GM12878 (cell line): ENCODE results near the gene MARCHF9. TPM values are rescaled to one million over a fixed set of nuclear protein-coding genes. Genes with fewer than 3 reads are reported as not detected.

Source experiments
- ATAC-seq: fragments of 200-7000 bp; cut with Tn5 transposase; 3 replicates; pipeline ENCODE4 v1.9.1; 2020; ENCODE audit warnings: mild to moderate bottlenecking, moderate library complexity
- BruUV-seq: library from RNA; stranded (reverse); fragments of 400-500 nt; replicated peaks from 2 replicates; lab custom pipeline; 2021; lab: Mats Ljungman, UMichigan
- CTCF ChIA-PET: fragments of 300-600 bp; sonication (Branson Sonifier 250); formaldehyde crosslinking; extraction: SDS; loops from one replicate; lab custom pipeline; 2021; ENCODE audit warnings: inconsistent platforms; lab: Yijun Ruan, JAX
- POLR2A ChIA-PET: fragments of 350-600 bp; formaldehyde crosslinking; extraction: SDS; loops from one replicate; lab custom pipeline; 2021; ENCODE audit warnings: inconsistent platforms; lab: Charles Lee
- RAD21 ChIA-PET: fragments of 300-600 bp; sonication (Branson Sonifier 250); formaldehyde crosslinking; loops from one replicate; lab custom pipeline; 2023; ENCODE audit warnings: antibody characterized with exemption; ENCODE audit not compliant: unreplicated experiment; lab: Charles Lee
- SMC1A ChIA-PET: fragments of 300-600 bp; sonication (Branson Sonifier 250); formaldehyde crosslinking; loops from one replicate; lab custom pipeline; 2023; ENCODE audit not compliant: unreplicated experiment, uncharacterized antibody; lab: Charles Lee
- DNase-seq: peaks from one replicate; pipeline ENCODE4 v3.0.0-alpha.2; 2011; ENCODE audit warnings: low read depth, low spot score
- FAIRE-seq: peaks from 3 replicates; lab custom pipeline; 2011; peaks lifted over from hg19 to GRCh38; lab: Jason Lieb, UNC
- H2AFZ ChIP-seq: 2 replicates; pipeline ENCODE4 v1.6.0; 2011; ENCODE audit warnings: low read depth, low read length, control low read depth; ENCODE audit not compliant: control insufficient read depth
- H3K27ac ChIP-seq: 2 replicates; pipeline ENCODE4 v1.5.1; 2011; ENCODE audit warnings: control low read depth; ENCODE audit not compliant: control insufficient read depth, insufficient read depth
- H3K27me3 ChIP-seq, 2 experiments: replicated peaks in 1 of 2; 2 replicates each; pipeline versions ENCODE4 v1.6.0 to v1.6.1; 2011; ENCODE audit warnings: low read length in 1 of 2; ENCODE audit not compliant: control insufficient read depth in 2 of 2, insufficient read depth in 2 of 2
- H3K36me3 ChIP-seq, 2 experiments: 2 replicates each; pipeline ENCODE4 v1.5.1; 2011; ENCODE audit warnings: low read length in 1 of 2; ENCODE audit not compliant: control insufficient read depth in 2 of 2, insufficient read depth in 2 of 2
- H3K4me1 ChIP-seq: 2 replicates; pipeline ENCODE4 v1.6.1; 2011; ENCODE audit warnings: mild to moderate bottlenecking, low read length, moderate library complexity, mixed read lengths; ENCODE audit not compliant: control insufficient read depth, insufficient read depth
- H3K4me2 ChIP-seq: 2 replicates; pipeline ENCODE4 v1.6.0; 2011; ENCODE audit warnings: control low read depth; ENCODE audit not compliant: control insufficient read depth, insufficient read depth
- H3K4me3 ChIP-seq: fragments of 200-600 bp; sonication (generic); 2 replicates; pipeline ENCODE4 v1.5.1; 2016
- H3K79me2 ChIP-seq: 2 replicates; pipeline ENCODE4 v1.6.0; 2011; ENCODE audit warnings: low read length; ENCODE audit not compliant: control insufficient read depth, insufficient read depth
- H3K9ac ChIP-seq: 2 replicates; pipeline ENCODE4 v1.8.0; 2011; ENCODE audit warnings: low read length, control low read depth, mixed read lengths; ENCODE audit not compliant: control insufficient read depth, insufficient read depth
- H3K9me3 ChIP-seq: replicated peaks from 3 replicates; pipeline ENCODE4 v1.5.1; 2011; ENCODE audit warnings: mild to moderate bottlenecking, low read length; ENCODE audit not compliant: control insufficient read depth, insufficient read depth
- H4K20me1 ChIP-seq: 2 replicates; pipeline ENCODE4 v1.6.0; 2011; ENCODE audit not compliant: control insufficient read depth, insufficient read depth
- BCLAF1 ChIP-seq: fragments of 450-650 bp; IDR thresholded peaks from 2 replicates; pipeline ENCODE4 v1.6.1; 2017; ENCODE audit warnings: antibody characterized with exemption, mild to moderate bottlenecking, moderate library complexity
- BMI1 ChIP-seq: fragments of 450-650 bp; IDR thresholded peaks from 2 replicates; pipeline ENCODE4 v1.6.1; 2016; ENCODE audit warnings: mild to moderate bottlenecking, moderate library complexity, borderline replicate concordance
- CEBPZ ChIP-seq: fragments of 150-350 bp; IDR thresholded peaks from 2 replicates; pipeline ENCODE4 v1.6.1; 2016; ENCODE audit warnings: low read depth, low read length
- CHD2 ChIP-seq: IDR thresholded peaks from 2 replicates; pipeline ENCODE4 v1.6.1; 2011; ENCODE audit warnings: low read depth, low read length, improper control_type of control experiment, borderline replicate concordance
- JUNB ChIP-seq: IDR thresholded peaks from 2 replicates; pipeline ENCODE4 v1.6.1; 2016; ENCODE audit warnings: antibody characterized with exemption, mild to moderate bottlenecking
- MTA3 ChIP-seq: IDR thresholded peaks from 2 replicates; pipeline ENCODE4 v1.6.1; 2012; ENCODE audit warnings: low read length, inconsistent platforms, borderline replicate concordance
- MYB ChIP-seq: fragments of 150-350 bp; IDR thresholded peaks from 2 replicates; pipeline ENCODE4 v1.6.1; 2014; ENCODE audit warnings: mild to moderate bottlenecking, low read depth, low read length, borderline replicate concordance
- NFYA ChIP-seq: IDR thresholded peaks from 2 replicates; pipeline ENCODE4 v1.6.1; 2011; ENCODE audit warnings: low read depth, mild to moderate bottlenecking, low read length, improper control_type of control experiment, borderline replicate concordance
- PML ChIP-seq: IDR thresholded peaks from 2 replicates; pipeline ENCODE4 v1.6.1; 2012; ENCODE audit warnings: low read length, inconsistent platforms
- SP1 ChIP-seq: IDR thresholded peaks from one replicate; pipeline ENCODE4 v1.6.1; 2011; ENCODE audit warnings: low read depth, low read length
- SREBF1 ChIP-seq: IDR thresholded peaks from 2 replicates; pipeline ENCODE4 v1.6.1; 2012; ENCODE audit warnings: mild to moderate bottlenecking, low read length
- ZBED1 ChIP-seq: IDR thresholded peaks from 2 replicates; pipeline ENCODE4 v1.6.1; 2016; ENCODE audit warnings: borderline replicate concordance
- ZBTB40 ChIP-seq: fragments of 450-650 bp; IDR thresholded peaks from 2 replicates; pipeline ENCODE4 v1.6.1; 2016; ENCODE audit warnings: mild to moderate bottlenecking, moderate library complexity, borderline replicate concordance
- ZNF384 ChIP-seq: IDR thresholded peaks from 2 replicates; pipeline ENCODE4 v1.6.1; 2012; ENCODE audit warnings: low read depth, mild to moderate bottlenecking, low read length, improper control_type of control experiment, borderline replicate concordance
- WGBS: methylation state at CpG from one replicate; pipeline ENCODE4 v1.1.6; 2016; ENCODE audit warnings: low lambda C conversion rate; ENCODE audit not compliant: insufficient replicate concordance, insufficient coverage; ENCODE audit errors: missing lambda C conversion rate; 5-methylcytosine and 5-hydroxymethylcytosine counted together
- in situ Hi-C: fragments of 300-500 bp; cut with MboI; formaldehyde crosslinking; loops from 9 replicates; pipeline ENCODE4 v1.14.3; 2018; ENCODE audit warnings: mixed read lengths
- intact Hi-C: fragments of 100-400 bp; cut with micrococcal nuclease; formaldehyde crosslinking; loops from one replicate; pipeline ENCODE4 v1.14.2; 2022; ENCODE audit not compliant: unreplicated experiment
- polyA plus RNA-seq, 11 experiments: library from polyadenylated mRNA; depleted of rRNA in 4 of 11; unstranded in 6 of 11; stranded (reverse) in 5 of 11; fragments of >200 nt; fragmentation: Nextera tagmentation in 4 of 11; fragmentation: Illumina TruSeq in 1 of 11; extraction: Ambion mirVana in 4 of 11; extraction: Trizol in 1 of 11; gene quantifications; 1 replicate in 1 of 11; 2 replicates in 10 of 11; pipeline versions ENCODE4 v1.2.1 to v1.2.3, GENCODE V29; 2011 to 2016; ENCODE audit warnings: inconsistent platforms in 2 of 11, missing spikeins in 2 of 11, low read depth in 1 of 11
- total RNA-seq, 4 experiments: library from RNA; depleted of rRNA in 3 of 4; stranded (reverse); fragments of >200 nt in 3 of 4; fragmentation: Illumina TruSeq in 1 of 4; extraction: Trizol in 1 of 4; gene quantifications; 2 replicates each; pipeline versions ENCODE4 v1.2.1 to v1.2.3, GENCODE V29; 2013 to 2021

The MARCHF9 gene
- total and polyA plus RNA-seq, 10 of the 15 experiments (the other 5 are each of a cell fraction or from before 2014, with no cell fraction given), result 2.4 to 29.3 (median 13.0) TPM

- Histone ChIP-seq H3K36me3 (peaks cover 0 to 4% of the 10 kb centered on the region in 2 experiments; a peak in 1 of 4 replicates), H3K27ac (no peak overlapping the region), H3K27me3 (no peaks in the 10 kb centered on the region), H3K79me2 (no peaks in the 10 kb centered on the region), H3K9ac (no peak overlapping the region), H3K4me1 (peaks cover 3% of the 10 kb centered on the region), H2AFZ (no peak overlapping the region), H4K20me1 (no peaks in the 10 kb centered on the region), H3K9me3 (no peaks in the 10 kb centered on the region), H3K4me3 (no peak overlapping the region), H3K4me2 (no peak overlapping the region)
- 100% methylated on average over 1 of the region's 3 CpGs for WGBS
- no peak for ATAC-seq
- ChIA-PET SMC1A (interaction anchor here (0.7 kb wide), 1 partner anchor 17 kb away, joined by 3 read pairs; no protein-coding TSS in a partner anchor), RAD21 (interaction anchor here (0.7 kb wide), 1 partner anchor 650 kb away, joined by 3 read pairs; no protein-coding TSS in a partner anchor), CTCF (interaction anchor here (0.6 to 3.0 kb wide), 7 partner anchors 9 to 108 kb away, joined by 3 to 10 read pairs (median 3); no protein-coding TSS in a partner anchor), POLR2A (interaction anchor here (0.6 to 1.4 kb wide), 2 partner anchors 19 to 52 kb away, joined by 3 to 8 read pairs; no protein-coding TSS in a partner anchor)
- in situ Hi-C loops, result no loop called here
- intact Hi-C loops, result no loop called here
- no peak for DNase-seq
- no peak for FAIRE-seq
- no TSS peak for BruUV-seq
- TF ChIP-seq PML (no peak), CHD2 (no peak), BCLAF1 (no peak), CEBPZ (no peak), SP1 (no peak), JUNB (no peak), MYB (no peak), ZNF384 (no peak), NFYA (no peak), BMI1 (no peak), MTA3 (no peak), ZBTB40 (no peak), ZBED1 (no peak), SREBF1 (no peak)
Observed at GRCh38 chr12:57775044-57775443, 20.1 kb downstream of the MARCHF9 start.
